ENCODE measurements around the gene CAMK1D.
A peak's percentile ranks its signal among the peaks of the same experiment; 100 is the strongest.

Gene CAMK1D

GRCh38 chr10:12592967-12593366, 243.6 kb downstream of the CAMK1D start:
- no peak overlapping the region for H3K27ac ChIP-seq
- TF ChIP-seq CTCF (IDR thresholded peaks at IDR 0.05): no peak
- H3K4me3 ChIP-seq: no peak overlapping the region
- no peak for DNase-seq (ENCODE audit: low spot score)

GRCh38 chr10:12594448-12594944, 245.1 kb downstream of the CAMK1D start:
- peak overlapping the region; percentile 44 to 63 for H3K27ac ChIP-seq

GRCh38 chr10:12595936-12596576, 246.7 kb downstream of the CAMK1D start:
- DNase-seq (ENCODE audit: low spot score): no peak
- TF ChIP-seq CTCF (IDR thresholded peaks at IDR 0.05): no peak
- Histone ChIP-seq H3K4me3 (no peak overlapping the region), H3K27ac (no peak overlapping the region)

More at GRCh38 chr10:12594448-12594944, 245.1 kb downstream of the CAMK1D start:
- no peak for TF ChIP-seq CTCF (IDR thresholded peaks at IDR 0.05)
- H3K4me3 ChIP-seq: no peak overlapping the region
- DNase-seq (ENCODE audit: low spot score): no peak

- no peak overlapping the region for H3K27ac ChIP-seq
- no peak overlapping the region for H3K4me3 ChIP-seq
- DNase-seq (ENCODE audit: low spot score): no peak
- no peak for TF ChIP-seq CTCF (IDR thresholded peaks at IDR 0.05)
Measured at GRCh38 chr10:12597176-12597575, 247.8 kb downstream of the CAMK1D start.

- Histone ChIP-seq H3K4me3 (no peak overlapping the region), H3K27ac (no peak overlapping the region)
- TF ChIP-seq CTCF (IDR thresholded peaks at IDR 0.05): no peak
- DNase-seq (ENCODE audit: low spot score): peak; percentile 16
Measured at GRCh38 chr10:12597788-12598765, 248.7 kb downstream of the CAMK1D start.

- no peak for DNase-seq (ENCODE audit: low spot score)
- H3K27ac ChIP-seq: no peak overlapping the region
- no peak overlapping the region for H3K4me3 ChIP-seq
- TF ChIP-seq CTCF (IDR thresholded peaks at IDR 0.05): no peak
Measured at GRCh38 chr10:12600652-12601051, 251.3 kb downstream of the CAMK1D start.
